Lung (tissue), 12 donors: Measurements from ENCODE around the gene TVP23C. TPM values are rescaled to one million over a fixed set of nuclear protein-coding genes. Genes with fewer than 3 reads are reported as not detected.

Experiments used
- ATAC-seq: fragments of 200-7000 bp; cut with Tn5 transposase; one replicate; pipeline ENCODE4 v1.9.1; 2020; ENCODE audit warnings: moderate number of reproducible peaks; ENCODE audit not compliant: insufficient read depth, low FRiP score
- DNase-seq, 3 donors: peaks; one replicate each; pipeline ENCODE4 v3.0.0-alpha.2; 2013 to 2017
- H3K27ac ChIP-seq, 2 donors: one replicate each; pipeline ENCODE4 v1.5.1; 2013; ENCODE audit warnings: mild to moderate bottlenecking in 2 of 2, moderate library complexity in 2 of 2, control low read depth in 1 of 2, inconsistent platforms in 1 of 2, low read depth in 1 of 2, low read length in 1 of 2
- H3K27me3 ChIP-seq, 3 donors: one replicate each; pipeline ENCODE4 v1.5.1; 2013; ENCODE audit warnings: low read length in 2 of 3; ENCODE audit not compliant: control insufficient read depth in 3 of 3, insufficient read depth in 3 of 3
- H3K36me3 ChIP-seq, 4 donors: one replicate each; pipeline ENCODE4 v1.5.1; 2013; ENCODE audit warnings: low read length in 4 of 4, mild to moderate bottlenecking in 1 of 4, moderate library complexity in 1 of 4; ENCODE audit not compliant: control insufficient read depth in 4 of 4, insufficient read depth in 4 of 4
- H3K4me1 ChIP-seq, 5 donors: one replicate each; pipeline ENCODE4 v1.5.1; 2013; ENCODE audit warnings: low read length in 5 of 5, mild to moderate bottlenecking in 2 of 5, moderate library complexity in 1 of 5; ENCODE audit not compliant: control insufficient read depth in 5 of 5, insufficient read depth in 5 of 5
- H3K4me3 ChIP-seq: one replicate; pipeline ENCODE4 v1.5.1; 2013; ENCODE audit warnings: mild to moderate bottlenecking, control low read depth, moderate library complexity
- H3K9ac ChIP-seq, 2 donors: one replicate each; pipeline ENCODE4 v1.5.1; 2013; ENCODE audit warnings: low read length in 2 of 2, control low read depth in 1 of 2; ENCODE audit not compliant: insufficient read depth in 1 of 2
- H3K9me3 ChIP-seq, 4 donors: one replicate each; pipeline ENCODE4 v1.5.1; 2013; ENCODE audit warnings: low read length in 3 of 4, mild to moderate bottlenecking in 1 of 4, moderate library complexity in 1 of 4; ENCODE audit not compliant: control insufficient read depth in 4 of 4, insufficient read depth in 3 of 4
- WGBS, 2 donors: extraction: QIAGEN DNeasy Blood & Tissue Kit; methylation state at CpG; one replicate each; pipeline ENCODE4 v1.1.7; 2013; 5-methylcytosine and 5-hydroxymethylcytosine counted together
- polyA plus RNA-seq, 2 donors: library from polyadenylated mRNA; stranded (reverse); fragments of 200-250 nt; gene quantifications; one replicate each; pipeline ENCODE4 v1.2.1, GENCODE V29; 2013
- total RNA-seq, 2 donors: library from RNA; depleted of rRNA in 1 of 2; stranded (reverse); fragments of >200 nt in 1 of 2; gene quantifications; one replicate each; pipeline ENCODE4 v1.2.1, GENCODE V29; 2014 to 2021
- TF ChIP-seq, protein P1 (sequence below): IDR thresholded peaks from 2 replicates; pipeline ENCODE4 v1.5.1; 2012; ENCODE audit warnings: mild to moderate bottlenecking; ENCODE audit errors: control extremely low read depth, extremely low read depth
- donor health status: control.
- donor health status: control.
- donor health status: Bipolar disorder and iron deficiency.
- donor health status: healthy.
- donor health status: DM: yes; HTN: yes; CAD: no.

TVP23C gene
- total and polyA plus RNA-seq, 4 donors, result 2.7 to 80.8 (median 13.0) TPM

DNA sequence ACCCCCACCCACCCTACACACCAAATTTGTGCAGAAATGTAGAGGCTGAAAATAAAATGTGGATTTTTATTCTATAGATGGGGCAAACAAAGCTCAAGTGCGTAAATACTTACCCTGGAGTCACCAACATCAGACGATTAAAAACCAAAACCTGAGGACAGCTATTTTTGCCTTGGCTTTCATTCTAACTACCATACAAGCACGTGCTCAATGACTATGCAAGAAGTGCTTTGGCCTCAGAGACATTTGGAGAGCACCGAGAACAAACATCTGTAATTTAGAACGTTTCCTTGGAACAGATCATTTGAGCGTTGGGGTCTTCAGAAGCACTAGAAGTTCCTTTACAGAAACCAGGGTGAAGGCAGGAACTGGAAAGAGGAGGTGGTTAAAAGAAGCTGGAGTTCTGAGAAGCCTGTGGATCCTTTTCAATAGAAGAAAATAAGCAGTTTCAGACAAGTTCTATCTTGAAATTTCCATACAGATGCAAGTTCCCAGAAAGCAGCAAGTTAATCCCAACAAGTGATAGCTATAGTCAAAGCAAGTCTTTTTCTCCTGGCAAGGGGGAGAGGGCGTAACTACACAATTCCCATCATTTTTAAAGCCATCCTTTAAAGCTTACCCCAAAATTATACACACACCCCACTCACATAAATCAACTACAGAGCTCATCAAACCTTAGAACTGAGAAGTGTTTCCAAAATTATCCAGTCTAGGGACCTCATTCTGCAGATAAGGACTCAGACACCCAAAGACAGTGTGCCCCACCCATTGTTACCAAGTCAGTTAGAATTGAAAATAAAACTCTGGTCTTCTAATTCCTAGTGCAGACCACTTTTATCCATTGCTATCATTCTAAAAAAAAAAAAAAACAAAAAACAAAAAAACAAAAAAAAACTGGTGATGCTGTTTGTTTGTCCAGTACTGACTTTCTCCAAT is 66.3 kb downstream of the TVP23C start:
- H3K9ac ChIP-seq, result no peak overlapping the region
- TF ChIP-seq, protein P1, sequence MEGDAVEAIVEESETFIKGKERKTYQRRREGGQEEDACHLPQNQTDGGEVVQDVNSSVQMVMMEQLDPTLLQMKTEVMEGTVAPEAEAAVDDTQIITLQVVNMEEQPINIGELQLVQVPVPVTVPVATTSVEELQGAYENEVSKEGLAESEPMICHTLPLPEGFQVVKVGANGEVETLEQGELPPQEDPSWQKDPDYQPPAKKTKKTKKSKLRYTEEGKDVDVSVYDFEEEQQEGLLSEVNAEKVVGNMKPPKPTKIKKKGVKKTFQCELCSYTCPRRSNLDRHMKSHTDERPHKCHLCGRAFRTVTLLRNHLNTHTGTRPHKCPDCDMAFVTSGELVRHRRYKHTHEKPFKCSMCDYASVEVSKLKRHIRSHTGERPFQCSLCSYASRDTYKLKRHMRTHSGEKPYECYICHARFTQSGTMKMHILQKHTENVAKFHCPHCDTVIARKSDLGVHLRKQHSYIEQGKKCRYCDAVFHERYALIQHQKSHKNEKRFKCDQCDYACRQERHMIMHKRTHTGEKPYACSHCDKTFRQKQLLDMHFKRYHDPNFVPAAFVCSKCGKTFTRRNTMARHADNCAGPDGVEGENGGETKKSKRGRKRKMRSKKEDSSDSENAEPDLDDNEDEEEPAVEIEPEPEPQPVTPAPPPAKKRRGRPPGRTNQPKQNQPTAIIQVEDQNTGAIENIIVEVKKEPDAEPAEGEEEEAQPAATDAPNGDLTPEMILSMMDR, result no peak
- H3K36me3 ChIP-seq, result peaks cover 0 to 2% (median 0%) of the 10 kb centered on the region in 4 donors
- H3K27me3 ChIP-seq, result no peaks in the 10 kb centered on the region
- 82 to 90% methylated on average over 7 of the region's 7 CpGs for WGBS, 2 donors
- H3K4me3 ChIP-seq, result no peak overlapping the region
- H3K27ac ChIP-seq, result no peak overlapping the region
- peaks cover 0 to 8% (median 7%) of the 10 kb centered on the region in 5 donors for H3K4me1 ChIP-seq
- ATAC-seq, result no peak
- DNase-seq, result no peak
- no peaks in the 10 kb centered on the region for H3K9me3 ChIP-seq

DNA sequence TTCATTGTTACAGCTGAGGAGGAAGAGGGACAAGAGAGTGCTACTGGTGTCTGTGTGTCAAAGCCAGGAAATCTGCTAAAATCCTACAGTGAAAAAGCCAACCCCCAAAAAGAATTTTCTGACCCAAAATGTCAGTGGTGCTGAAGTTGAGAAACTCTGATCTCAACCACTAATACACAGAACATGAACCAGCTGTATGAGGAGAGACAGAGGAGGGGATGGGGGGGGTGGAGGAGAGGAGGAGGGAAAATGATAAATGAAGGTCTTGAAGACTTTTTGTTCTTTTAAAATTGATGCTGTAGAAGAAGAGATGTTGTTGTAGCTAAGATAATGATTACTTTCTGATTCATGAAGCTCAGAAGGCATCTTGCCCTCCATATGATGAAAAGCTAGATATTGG is 68.5 kb downstream of the TVP23C start:
- H3K4me3 ChIP-seq, result no peak overlapping the region
- no peak overlapping the region for H3K27ac ChIP-seq
- H3K4me1 ChIP-seq, result peaks cover 0 to 11% (median 3%) of the 10 kb centered on the region in 5 donors
- peaks cover 0 to 2% (median 0%) of the 10 kb centered on the region in 4 donors for H3K36me3 ChIP-seq
- no peaks in the 10 kb centered on the region for H3K9me3 ChIP-seq
- H3K9ac ChIP-seq, result no peak overlapping the region
- no peaks in the 10 kb centered on the region for H3K27me3 ChIP-seq
- DNase-seq (no peak), ATAC-seq (no peak)
- TF ChIP-seq, protein P1, result no peak

DNA sequence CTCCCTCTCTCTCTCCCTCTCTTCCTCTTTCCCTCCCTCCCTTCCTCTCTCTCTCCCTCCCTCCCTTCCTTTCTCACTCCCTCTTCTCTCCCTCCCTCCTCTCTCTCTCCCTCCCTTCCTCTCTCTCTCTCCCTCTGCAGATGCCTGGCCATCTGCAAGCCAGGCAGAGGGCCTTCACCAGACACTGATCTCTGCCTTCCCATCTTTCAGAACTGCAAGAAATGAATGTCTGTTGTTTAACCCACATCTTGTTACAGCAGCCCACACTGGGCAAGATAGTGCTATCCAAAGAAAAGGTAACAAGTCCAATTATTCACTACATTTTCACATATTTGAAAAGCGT is 69.6 kb downstream of the TVP23C start:
- peaks cover 0 to 11% (median 3%) of the 10 kb centered on the region in 5 donors for H3K4me1 ChIP-seq
- DNase-seq, result no peak
- no peak overlapping the region for H3K9ac ChIP-seq
- no peak overlapping the region for H3K4me3 ChIP-seq
- H3K9me3 ChIP-seq, result no peaks in the 10 kb centered on the region
- no peaks in the 10 kb centered on the region for H3K27me3 ChIP-seq
- WGBS, 2 donors, result 0 to 35% methylated on average over 1 of the region's 1 CpG
- TF ChIP-seq, protein P1, result no peak
- no peak overlapping the region for H3K27ac ChIP-seq
- no peak for ATAC-seq
- no peaks in the 10 kb centered on the region for H3K36me3 ChIP-seq
